GM12892 (cell line): ENCODE data around the gene APOB.

ENCODE experiments used
- POLR2A ChIP-seq: IDR thresholded peaks from 2 replicates; pipeline ENCODE4 v1.6.1; 2011; ENCODE audit warnings: low read depth, low read length, control low read depth
- POLR2AphosphoS5 ChIP-seq: IDR thresholded peaks from 2 replicates; pipeline ENCODE4 v1.6.1; 2011; ENCODE audit warnings: low read depth, low read length, control low read depth
- TAF1 ChIP-seq: IDR thresholded peaks from 2 replicates; pipeline ENCODE4 v1.6.1; 2011; ENCODE audit warnings: low read depth, mild to moderate bottlenecking, control low read depth, low read length, borderline replicate concordance

DNA sequence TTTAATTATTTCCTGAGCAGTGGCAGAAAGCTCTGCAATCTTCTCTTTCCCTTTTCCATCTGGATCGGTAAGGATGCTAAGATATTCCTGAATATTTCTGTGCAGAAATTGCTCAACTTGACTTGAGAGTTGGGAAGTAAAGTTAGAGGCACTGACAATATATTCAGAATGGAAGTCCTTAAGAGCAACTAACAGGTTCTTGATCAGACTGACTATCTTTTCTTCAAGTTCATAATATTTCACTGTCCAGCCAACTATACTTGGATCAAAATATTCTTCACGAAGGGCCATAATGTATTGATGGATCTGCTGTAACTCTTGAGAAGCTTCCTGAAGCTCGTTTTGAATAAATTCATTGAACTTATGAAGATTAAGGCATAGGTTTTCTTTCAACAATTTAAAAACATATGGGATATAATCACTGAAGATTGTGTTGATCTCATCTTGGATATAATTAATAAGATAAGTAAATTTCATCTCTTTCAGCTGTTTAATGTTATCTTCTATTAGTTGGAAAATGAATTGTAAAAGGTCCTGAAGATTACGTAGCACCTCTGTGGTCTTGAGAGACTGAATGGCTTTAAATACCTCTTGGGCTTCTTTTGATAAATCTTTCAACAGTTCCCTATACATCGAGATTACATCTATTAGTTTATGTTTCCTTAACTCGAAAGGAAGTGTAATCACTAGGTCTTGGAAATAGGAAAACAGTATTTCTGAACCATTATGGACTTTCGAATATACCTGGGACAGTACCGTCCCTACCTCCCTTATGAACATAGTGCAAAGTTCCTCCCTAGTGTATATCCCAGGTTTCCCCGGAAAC is 41.7 kb downstream of the APOB start:
- no peak for TF ChIP-seq TAF1
- TF ChIP-seq POLR2A, result no peak
- TF ChIP-seq POLR2AphosphoS5, result no peak
